Measurements from ENCODE around the gene ZNF331.

Gene ZNF331

GRCh38 chr19:53579518-53579917, 41.6 kb downstream of the ZNF331 start:
- no peak for DNase-seq

- DNase-seq, result no peak
Measured at GRCh38 chr19:53580871-53581835, 43.2 kb downstream of the ZNF331 start.

GRCh38 chr19:53581871-53582279, 43.9 kb downstream of the ZNF331 start:
- DNase-seq, result no peak

GRCh38 chr19:53583181-53583580, 45.2 kb downstream of the ZNF331 start:
- DNase-seq, result no peak

GRCh38 chr19:53586277-53586691, 48.3 kb downstream of the ZNF331 start:
- DNase-seq, result no peak

GRCh38 chr19:53594811-53595509, 57.0 kb downstream of the ZNF331 start:
- no peak for DNase-seq

GRCh38 chr19:53595510-53595867, 57.5 kb downstream of the ZNF331 start:
- DNase-seq, result no peak

GRCh38 chr19:53596056-53596455, 58.1 kb downstream of the ZNF331 start:
- no peak for DNase-seq

- no peak for DNase-seq
Measured at GRCh38 chr19:53597023-53597422, 59.1 kb downstream of the ZNF331 start.

GRCh38 chr19:53598361-53598760, 60.4 kb downstream of the ZNF331 start:
- no peak for DNase-seq

GRCh38 chr19:53600217-53600616, 62.3 kb downstream of the ZNF331 start:
- no peak for DNase-seq

- no peak for DNase-seq
Measured at GRCh38 chr19:53606031-53606430, 68.1 kb downstream of the ZNF331 start.

GRCh38 chr19:53608381-53608780, 70.4 kb downstream of the ZNF331 start:
- no peak for DNase-seq

GRCh38 chr19:53612762-53613526, 75.0 kb downstream of the ZNF331 start:
- DNase-seq, result no peak

- no peak for DNase-seq
Measured at GRCh38 chr19:53621885-53622740, 84.2 kb downstream of the ZNF331 start.

- no peak for DNase-seq
Measured at GRCh38 chr19:53624771-53625545, 87.0 kb downstream of the ZNF331 start.

- DNase-seq, result no peak
Measured at GRCh38 chr19:53626486-53626885, 88.5 kb downstream of the ZNF331 start.

- DNase-seq, result no peak
Measured at GRCh38 chr19:53626976-53627375, 89.0 kb downstream of the ZNF331 start.
